Loucy (cell line): ENCODE results near the gene GRPR.

Experiments used
- H2AFZ ChIP-seq: fragments of 200-600 bp; sonication (generic); 2 replicates; pipeline ENCODE4 v1.6.0; 2016; ENCODE audit warnings: antibody characterized with exemption, mild to moderate bottlenecking, low read length, moderate library complexity
- H3F3A ChIP-seq: fragments of 200-600 bp; 2 replicates; pipeline ENCODE4 v1.6.0; 2016; ENCODE audit warnings: antibody characterized with exemption, low read depth, mild to moderate bottlenecking
- H3K27me3 ChIP-seq: fragments of 200-600 bp; sonication (generic); 2 replicates; pipeline ENCODE4 v1.6.1; 2014; ENCODE audit warnings: low read length, mild to moderate bottlenecking; ENCODE audit not compliant: insufficient read depth, poor library complexity, severe bottlenecking
- H3K36me3 ChIP-seq: fragments of 200-600 bp; sonication (generic); 2 replicates; pipeline ENCODE4 v1.6.1; 2016; ENCODE audit warnings: low read length; ENCODE audit not compliant: insufficient read depth
- H3K4me1 ChIP-seq: fragments of 200-600 bp; sonication (generic); 2 replicates; pipeline ENCODE4 v1.5.1; 2014; ENCODE audit warnings: low read length, mild to moderate bottlenecking; ENCODE audit not compliant: insufficient read depth, poor library complexity, severe bottlenecking
- H3K4me2 ChIP-seq: fragments of 200-600 bp; sonication (generic); 2 replicates; pipeline ENCODE4 v1.6.0; 2014; ENCODE audit warnings: antibody characterized with exemption, low read length, low read depth, mild to moderate bottlenecking; ENCODE audit not compliant: poor library complexity, severe bottlenecking
- H3K4me3 ChIP-seq: fragments of 200-600 bp; sonication (generic); 2 replicates; pipeline ENCODE4 v1.5.1; 2014; ENCODE audit warnings: low read length, mild to moderate bottlenecking, mixed read lengths; ENCODE audit not compliant: poor library complexity, severe bottlenecking
- H3K79me2 ChIP-seq: fragments of 200-600 bp; sonication (generic); 2 replicates; pipeline ENCODE4 v1.6.1; 2014; ENCODE audit warnings: low read length; ENCODE audit not compliant: insufficient read depth
- H3K9ac ChIP-seq: fragments of 200-600 bp; sonication (generic); 2 replicates; pipeline ENCODE4 v1.6.0; 2014; ENCODE audit warnings: mild to moderate bottlenecking, low read depth, low read length, moderate library complexity; ENCODE audit not compliant: poor library complexity, severe bottlenecking
- H3K9me2 ChIP-seq: fragments of 200-600 bp; sonication (generic); replicated peaks from 2 replicates; pipeline ENCODE4 v1.6.1; 2016; ENCODE audit warnings: low read depth, low read length, mixed read lengths
- H3K9me3 ChIP-seq: fragments of 200-600 bp; sonication (generic); 2 replicates; pipeline ENCODE4 v1.6.1; 2014; ENCODE audit warnings: mild to moderate bottlenecking, antibody characterized with exemption, low read length, low read depth; ENCODE audit not compliant: insufficient read depth
- H4K20me1 ChIP-seq: fragments of 200-600 bp; sonication (generic); 2 replicates; pipeline ENCODE4 v1.6.0; 2014; ENCODE audit warnings: antibody characterized with exemption, low read length, mild to moderate bottlenecking; ENCODE audit not compliant: insufficient read depth, poor library complexity, severe bottlenecking
- EZH2phosphoT487 ChIP-seq: fragments of 200-600 bp; IDR thresholded peaks from 2 replicates; pipeline ENCODE4 v1.6.1; 2018; ENCODE audit warnings: antibody characterized with exemption, mild to moderate bottlenecking, moderate library complexity, borderline replicate concordance
- TF ChIP-seq, protein P1 (sequence below): fragments of 200-600 bp; sonication (generic); conservative IDR thresholded peaks from 2 replicates; pipeline ENCODE4 v1.5.1; 2014; ENCODE audit warnings: mild to moderate bottlenecking, antibody characterized with exemption, low read length

Gene GRPR

DNA sequence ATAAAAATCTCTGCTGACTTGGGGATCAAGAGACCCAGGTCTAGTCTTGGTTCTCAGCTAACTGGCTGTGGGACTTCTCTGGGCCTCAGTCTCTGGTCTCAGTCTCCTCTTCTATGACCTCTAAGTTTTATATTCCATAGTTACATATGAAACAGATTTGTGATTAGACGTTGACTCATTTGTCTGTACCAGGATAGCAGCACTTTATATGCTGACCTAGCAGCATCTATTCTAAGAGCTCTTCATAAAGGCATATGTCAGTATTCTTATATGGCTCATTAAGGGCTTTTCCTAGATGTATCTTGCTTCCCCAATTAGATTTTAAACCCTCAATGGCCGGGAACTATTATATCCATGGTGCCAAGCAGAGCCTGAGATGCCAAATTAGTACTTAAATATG, 12.7 kb downstream of the GRPR start:
- Histone ChIP-seq H2AFZ (no peak overlapping the region), H3K4me1 (no peaks in the 10 kb centered on the region), H3F3A (no peaks in the 10 kb centered on the region), H3K27me3 (no peaks in the 10 kb centered on the region), H3K9me2 (no peaks in the 10 kb centered on the region), H3K4me3 (no peak overlapping the region), H3K4me2 (no peak overlapping the region), H3K9ac (no peak overlapping the region), H4K20me1 (no peaks in the 10 kb centered on the region), H3K36me3 (no peaks in the 10 kb centered on the region), H3K79me2 (no peaks in the 10 kb centered on the region), H3K9me3 (no peaks in the 10 kb centered on the region)
- TF ChIP-seq, protein P1, sequence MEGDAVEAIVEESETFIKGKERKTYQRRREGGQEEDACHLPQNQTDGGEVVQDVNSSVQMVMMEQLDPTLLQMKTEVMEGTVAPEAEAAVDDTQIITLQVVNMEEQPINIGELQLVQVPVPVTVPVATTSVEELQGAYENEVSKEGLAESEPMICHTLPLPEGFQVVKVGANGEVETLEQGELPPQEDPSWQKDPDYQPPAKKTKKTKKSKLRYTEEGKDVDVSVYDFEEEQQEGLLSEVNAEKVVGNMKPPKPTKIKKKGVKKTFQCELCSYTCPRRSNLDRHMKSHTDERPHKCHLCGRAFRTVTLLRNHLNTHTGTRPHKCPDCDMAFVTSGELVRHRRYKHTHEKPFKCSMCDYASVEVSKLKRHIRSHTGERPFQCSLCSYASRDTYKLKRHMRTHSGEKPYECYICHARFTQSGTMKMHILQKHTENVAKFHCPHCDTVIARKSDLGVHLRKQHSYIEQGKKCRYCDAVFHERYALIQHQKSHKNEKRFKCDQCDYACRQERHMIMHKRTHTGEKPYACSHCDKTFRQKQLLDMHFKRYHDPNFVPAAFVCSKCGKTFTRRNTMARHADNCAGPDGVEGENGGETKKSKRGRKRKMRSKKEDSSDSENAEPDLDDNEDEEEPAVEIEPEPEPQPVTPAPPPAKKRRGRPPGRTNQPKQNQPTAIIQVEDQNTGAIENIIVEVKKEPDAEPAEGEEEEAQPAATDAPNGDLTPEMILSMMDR = no peak
- TF ChIP-seq EZH2phosphoT487 = no peak

DNA sequence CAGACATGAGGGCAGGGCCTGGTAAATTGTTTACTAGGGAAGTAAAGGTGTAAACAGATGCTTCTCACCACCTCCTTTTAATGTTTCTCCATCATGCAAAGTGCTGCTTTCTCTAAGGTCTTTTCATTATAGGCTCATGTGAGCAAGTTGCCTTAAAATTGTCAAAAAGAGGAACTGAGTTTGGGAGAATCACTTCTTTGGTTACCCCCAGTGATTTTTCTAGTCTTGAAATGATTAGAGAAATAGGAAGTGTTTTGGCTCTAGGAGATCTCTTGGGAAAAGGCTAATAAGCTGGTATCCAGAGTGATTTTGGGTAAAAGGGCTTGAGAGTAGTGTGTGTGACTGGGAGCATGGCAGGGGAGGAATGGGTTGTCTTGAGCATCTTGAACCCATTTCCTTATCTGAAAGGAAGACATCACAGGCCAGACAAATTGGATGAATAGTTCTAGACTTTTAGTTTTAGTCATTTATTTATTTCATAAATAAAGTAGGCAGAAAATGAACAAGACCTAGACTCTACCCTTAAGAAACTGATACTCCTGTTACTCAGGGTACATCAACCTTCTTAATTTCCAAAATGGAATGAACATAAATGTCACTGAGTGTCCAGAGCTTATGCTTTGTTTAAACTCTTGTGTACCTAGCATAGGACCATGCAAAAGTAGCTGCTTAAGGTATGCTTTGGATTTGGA, 14.2 kb downstream of the GRPR start:
- H3K9ac ChIP-seq = no peak overlapping the region
- no peak overlapping the region for H2AFZ ChIP-seq
- H3K36me3 ChIP-seq = no peaks in the 10 kb centered on the region
- no peaks in the 10 kb centered on the region for H3F3A ChIP-seq
- H3K79me2 ChIP-seq = no peaks in the 10 kb centered on the region
- H3K9me3 ChIP-seq = no peaks in the 10 kb centered on the region
- H3K27me3 ChIP-seq = no peaks in the 10 kb centered on the region
- H3K4me3 ChIP-seq = no peak overlapping the region
- H3K4me1 ChIP-seq = no peaks in the 10 kb centered on the region
- H3K9me2 ChIP-seq = no peaks in the 10 kb centered on the region
- no peak for TF ChIP-seq EZH2phosphoT487
- TF ChIP-seq, protein P1 = no peak
- H4K20me1 ChIP-seq = no peaks in the 10 kb centered on the region
- H3K4me2 ChIP-seq = no peak overlapping the region

DNA sequence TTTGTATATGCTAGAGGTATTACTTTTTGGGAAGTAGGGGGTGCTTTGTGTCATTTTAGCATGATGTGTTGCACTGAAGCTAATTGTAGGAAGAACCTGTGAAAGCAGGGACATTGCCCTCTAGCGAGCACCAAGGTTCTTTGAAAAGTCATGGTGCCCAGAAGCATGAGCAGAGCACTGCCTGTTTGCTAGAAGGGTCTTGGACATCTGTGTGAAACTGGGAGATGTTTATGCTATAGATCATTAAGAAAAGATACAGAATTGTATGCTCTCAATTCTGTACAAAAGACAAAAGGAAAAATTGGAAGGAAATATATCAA, 14.7 kb downstream of the GRPR start:
- H3K27me3 ChIP-seq = no peaks in the 10 kb centered on the region
- H3K4me2 ChIP-seq = no peak overlapping the region

More for the DNA sequence above, 14.7 kb downstream of the GRPR start:
- no peak overlapping the region for H3K4me3 ChIP-seq
- no peaks in the 10 kb centered on the region for H4K20me1 ChIP-seq
- no peaks in the 10 kb centered on the region for H3K4me1 ChIP-seq
- no peaks in the 10 kb centered on the region for H3K36me3 ChIP-seq
- no peaks in the 10 kb centered on the region for H3K79me2 ChIP-seq
- TF ChIP-seq, protein P1 = no peak
- TF ChIP-seq EZH2phosphoT487 = no peak
- no peaks in the 10 kb centered on the region for H3K9me2 ChIP-seq
- H3K9ac ChIP-seq = no peak overlapping the region
- no peaks in the 10 kb centered on the region for H3K9me3 ChIP-seq
- H2AFZ ChIP-seq = no peak overlapping the region
- H3F3A ChIP-seq = no peaks in the 10 kb centered on the region
